HFFc6 (cell line): ENCODE measurements around the gene MRPS2. TPM values are rescaled to one million over a fixed set of nuclear protein-coding genes. Genes with fewer than 3 reads are reported as not detected.

Source experiments
- DNase-seq: peaks from one replicate; pipeline ENCODE4 v3.0.0-alpha.2; 2018
- H3K27ac Mint-ChIP-seq: 2 replicates; pipeline ENCODE4 v1.8.0; 2020; ENCODE audit warnings: mild to moderate bottlenecking, mixed read lengths
- H3K27me3 Mint-ChIP-seq: 2 replicates; pipeline ENCODE4 v1.8.0; 2021; ENCODE audit warnings: mild to moderate bottlenecking, moderate library complexity, mixed read lengths; ENCODE audit not compliant: insufficient read depth
- H3K36me3 Mint-ChIP-seq: 2 replicates; pipeline ENCODE4 v1.8.0; 2021; ENCODE audit warnings: low read depth, mixed read lengths
- H3K4me1 Mint-ChIP-seq: 2 replicates; pipeline ENCODE4 v1.8.0; 2020; ENCODE audit warnings: low read depth, mixed read lengths
- H3K4me3 Mint-ChIP-seq: 2 replicates; pipeline ENCODE4 v1.8.0; 2020; ENCODE audit warnings: mild to moderate bottlenecking, moderate library complexity, mixed read lengths
- H3K9me3 Mint-ChIP-seq: 2 replicates; pipeline ENCODE4 v1.8.0; 2020; ENCODE audit warnings: mild to moderate bottlenecking, mixed read lengths
- total RNA-seq, 6 experiments: library from RNA; stranded (reverse); fragmentation: NEBNext Ultra II Directional; extraction: Animal tissue kit (Norgen Biotek cat#: 25700); gene quantifications; 2 replicates in 1 of 6; 3 replicates in 5 of 6; pipeline ENCODE4 v1.2.3, GENCODE V29; 2021
- TF ChIP-seq, protein P1 (sequence below): fragments of 200-600 bp; sonication (generic); IDR thresholded peaks from 2 replicates; pipeline ENCODE4 v1.5.0; 2021; ENCODE audit warnings: antibody characterized with exemption, mild to moderate bottlenecking

Gene MRPS2
- total RNA-seq, 6 experiments from 2014 or later, result 37.5 to 43.3 (median 38.6) TPM

DNA sequence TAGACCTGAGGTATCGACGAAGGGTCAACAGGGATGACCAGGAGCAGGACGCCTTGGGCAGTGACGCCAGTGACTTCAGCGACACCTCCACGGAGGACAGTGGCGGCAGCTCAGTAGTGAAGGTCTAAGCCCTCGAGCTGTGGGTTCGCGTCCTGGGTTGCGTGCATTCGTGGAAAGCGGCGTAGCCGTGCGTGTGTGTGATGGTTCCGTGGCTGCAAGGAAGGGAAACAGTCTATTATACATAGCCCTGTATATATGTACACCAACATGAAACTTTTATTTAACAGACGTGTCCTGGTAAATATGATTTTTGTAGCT, 12.5 kb upstream of the MRPS2 start:
- no peaks in the 10 kb centered on the region for H3K4me1 Mint-ChIP-seq
- TF ChIP-seq, protein P1, sequence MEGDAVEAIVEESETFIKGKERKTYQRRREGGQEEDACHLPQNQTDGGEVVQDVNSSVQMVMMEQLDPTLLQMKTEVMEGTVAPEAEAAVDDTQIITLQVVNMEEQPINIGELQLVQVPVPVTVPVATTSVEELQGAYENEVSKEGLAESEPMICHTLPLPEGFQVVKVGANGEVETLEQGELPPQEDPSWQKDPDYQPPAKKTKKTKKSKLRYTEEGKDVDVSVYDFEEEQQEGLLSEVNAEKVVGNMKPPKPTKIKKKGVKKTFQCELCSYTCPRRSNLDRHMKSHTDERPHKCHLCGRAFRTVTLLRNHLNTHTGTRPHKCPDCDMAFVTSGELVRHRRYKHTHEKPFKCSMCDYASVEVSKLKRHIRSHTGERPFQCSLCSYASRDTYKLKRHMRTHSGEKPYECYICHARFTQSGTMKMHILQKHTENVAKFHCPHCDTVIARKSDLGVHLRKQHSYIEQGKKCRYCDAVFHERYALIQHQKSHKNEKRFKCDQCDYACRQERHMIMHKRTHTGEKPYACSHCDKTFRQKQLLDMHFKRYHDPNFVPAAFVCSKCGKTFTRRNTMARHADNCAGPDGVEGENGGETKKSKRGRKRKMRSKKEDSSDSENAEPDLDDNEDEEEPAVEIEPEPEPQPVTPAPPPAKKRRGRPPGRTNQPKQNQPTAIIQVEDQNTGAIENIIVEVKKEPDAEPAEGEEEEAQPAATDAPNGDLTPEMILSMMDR, result no peak
- peaks cover 5% of the 10 kb centered on the region; the same call in 1 of the 2 replicates for H3K36me3 Mint-ChIP-seq
- no peak overlapping the region for H3K27ac Mint-ChIP-seq
- H3K27me3 Mint-ChIP-seq, result peaks cover 1% of the 10 kb centered on the region; the same call in 1 of the 2 replicates
- no peak for DNase-seq
- H3K9me3 Mint-ChIP-seq, result no peaks in the 10 kb centered on the region
- no peak overlapping the region for H3K4me3 Mint-ChIP-seq

DNA sequence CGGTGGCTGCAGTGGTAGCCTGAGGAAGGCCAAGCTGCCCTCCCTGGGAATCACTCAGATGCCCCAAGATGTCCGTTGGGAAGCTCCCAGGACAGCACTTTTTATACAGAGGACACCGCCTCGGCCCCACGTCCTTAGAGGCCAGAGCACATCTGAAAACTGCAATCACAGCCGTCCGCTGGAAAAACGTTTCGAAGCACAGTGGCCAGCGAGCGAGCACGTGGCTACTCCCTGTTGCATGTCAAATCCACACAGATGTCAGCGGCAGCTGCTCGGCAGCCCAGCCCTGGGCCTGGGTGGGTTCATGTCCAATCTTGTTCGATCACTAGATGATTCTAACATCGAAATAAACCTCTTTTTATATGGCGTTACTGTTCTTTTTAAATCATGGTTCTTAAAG, 12.0 kb upstream of the MRPS2 start:
- no peak overlapping the region for H3K4me3 Mint-ChIP-seq
- TF ChIP-seq, protein P1, result no peak
- H3K9me3 Mint-ChIP-seq, result no peaks in the 10 kb centered on the region
- H3K27ac Mint-ChIP-seq, result no peak overlapping the region
- H3K36me3 Mint-ChIP-seq, result peaks cover 5% of the 10 kb centered on the region; the same call in 1 of the 2 replicates
- peaks cover 1% of the 10 kb centered on the region; the same call in 1 of the 2 replicates for H3K27me3 Mint-ChIP-seq
- H3K4me1 Mint-ChIP-seq, result no peaks in the 10 kb centered on the region
- no peak for DNase-seq

DNA sequence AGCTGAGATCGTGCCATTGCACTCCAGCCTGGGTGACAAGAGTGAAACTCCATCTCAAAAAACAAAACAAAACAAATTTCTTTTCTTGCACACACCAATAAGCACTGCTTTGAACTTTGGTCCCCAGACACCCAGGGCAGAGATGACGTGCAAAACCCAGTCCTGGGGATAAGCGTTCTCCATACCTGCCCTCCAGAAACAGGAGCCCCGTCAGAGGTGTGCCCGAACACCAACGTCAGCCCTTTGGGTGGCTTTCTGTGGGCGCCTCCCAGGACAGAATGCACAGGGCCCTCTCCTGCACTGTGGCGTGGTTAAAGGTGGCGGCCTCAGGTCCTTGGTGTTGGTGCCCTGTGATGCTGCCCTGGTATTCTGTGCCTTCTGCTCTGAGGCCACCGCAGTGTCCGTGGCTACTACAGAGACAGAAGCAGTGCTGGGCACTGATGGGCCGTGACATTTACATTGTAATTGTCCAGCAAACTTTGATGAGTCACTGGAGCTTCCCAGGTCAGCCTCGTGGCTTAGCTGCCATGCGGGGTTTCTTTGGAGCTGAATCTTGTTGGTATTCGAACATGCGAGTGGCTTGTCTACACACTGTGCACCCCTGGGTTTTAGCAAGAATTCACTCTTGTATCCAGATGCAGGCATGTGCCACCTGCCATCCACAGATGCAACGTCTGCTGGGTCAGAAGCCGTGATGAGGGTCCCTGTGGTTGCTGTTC, 11.1 kb upstream of the MRPS2 start:
- Mint-ChIP-seq H3K4me3 (no peak overlapping the region), H3K9me3 (no peaks in the 10 kb centered on the region), H3K36me3 (peaks cover 5% of the 10 kb centered on the region; the same call in 1 of the 2 replicates), H3K27ac (no peak overlapping the region), H3K27me3 (peaks cover 1% of the 10 kb centered on the region; the same call in 1 of the 2 replicates), H3K4me1 (no peaks in the 10 kb centered on the region)
- no peak for DNase-seq
- TF ChIP-seq, protein P1, result no peak

DNA sequence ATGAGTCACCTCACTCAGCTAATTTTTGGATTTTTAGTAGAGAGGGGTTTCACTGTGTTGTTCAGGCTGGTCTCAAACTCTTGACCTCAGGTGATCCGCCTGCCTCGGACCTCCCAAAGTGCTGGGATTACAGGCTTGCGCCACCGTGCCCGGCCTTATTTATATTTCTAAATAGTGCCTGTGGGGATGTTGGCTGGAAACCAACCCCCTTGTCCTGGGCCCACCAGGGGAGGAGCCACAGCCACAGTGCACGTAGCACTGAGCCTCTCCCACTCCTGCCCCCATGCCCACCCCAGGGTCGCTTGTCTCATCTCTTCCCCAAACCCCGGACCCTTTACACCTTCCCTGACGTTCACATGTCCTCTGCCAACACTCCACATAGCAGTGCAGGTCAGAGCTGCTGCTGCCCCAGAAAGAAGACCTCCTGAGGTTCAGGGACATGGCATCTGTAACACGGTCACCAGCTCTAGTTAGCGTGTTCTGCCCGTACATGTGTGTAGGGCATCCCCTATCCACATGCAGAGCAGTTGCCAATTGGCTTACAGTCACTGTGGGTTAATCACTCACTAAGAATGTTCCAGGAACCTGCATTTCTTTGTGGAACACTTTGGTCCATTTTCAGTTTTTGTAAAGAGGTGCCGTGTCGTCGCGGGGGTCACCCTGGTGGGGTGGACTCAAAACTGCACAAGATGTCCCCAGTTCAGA, 10.2 kb upstream of the MRPS2 start:
- no peak for DNase-seq
- Mint-ChIP-seq H3K27ac (no peak overlapping the region), H3K9me3 (no peaks in the 10 kb centered on the region)

DNA sequence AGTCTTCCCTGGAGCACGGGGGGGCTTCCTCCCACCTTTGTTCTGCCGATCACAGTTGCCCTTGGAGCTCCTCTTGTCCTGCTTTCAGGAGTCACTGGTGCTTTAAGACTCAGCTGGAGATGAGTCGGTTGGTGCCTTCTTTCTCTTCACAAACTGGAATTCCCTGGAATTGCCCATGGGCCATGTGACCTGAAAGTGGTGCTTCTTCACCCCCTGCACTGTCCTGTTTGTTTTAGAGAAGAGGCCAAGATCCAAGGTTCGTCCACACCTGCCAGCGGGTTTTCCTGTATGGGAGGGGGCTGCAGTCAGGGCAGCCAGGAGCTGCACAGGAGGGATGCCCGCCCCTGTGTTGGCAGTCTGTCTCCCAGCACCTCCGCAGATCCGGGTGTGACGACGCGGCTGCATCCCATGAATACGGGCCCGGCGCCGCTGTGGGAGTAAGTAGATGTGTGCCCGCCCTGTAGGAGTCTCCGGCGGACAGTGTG, 9.5 kb upstream of the MRPS2 start:
- TF ChIP-seq, protein P1, result no peak
- DNase-seq, result no peak
- H3K9me3 Mint-ChIP-seq, result no peaks in the 10 kb centered on the region
- no peaks in the 10 kb centered on the region for H3K36me3 Mint-ChIP-seq
- no peak overlapping the region for H3K4me3 Mint-ChIP-seq
- peaks cover 1% of the 10 kb centered on the region; the same call in 1 of the 2 replicates for H3K27me3 Mint-ChIP-seq
- H3K4me1 Mint-ChIP-seq, result no peaks in the 10 kb centered on the region
- H3K27ac Mint-ChIP-seq, result no peak overlapping the region

More for the DNA sequence above, 10.2 kb upstream of the MRPS2 start:
- Mint-ChIP-seq H3K4me1 (no peaks in the 10 kb centered on the region), H3K36me3 (peaks cover 2% of the 10 kb centered on the region; the same call in 1 of the 2 replicates), H3K27me3 (peaks cover 1% of the 10 kb centered on the region; the same call in 1 of the 2 replicates), H3K4me3 (no peak overlapping the region)
- TF ChIP-seq, protein P1, result no peak
